GM12878 (cell line): ENCODE data around the gene DYNC2H1. TPM values are rescaled to one million over a fixed set of nuclear protein-coding genes. Genes with fewer than 3 reads are reported as not detected.

Experiments used
- ASH2L ChIP-seq: fragments of 300-600, 200-600 bp; sonication (generic); IDR thresholded peaks from 2 replicates; pipeline ENCODE4 v1.6.1; 2017; ENCODE audit warnings: low read depth, mild to moderate bottlenecking, borderline replicate concordance
- BHLHE40 ChIP-seq, 2 experiments: fragments of 450-650 bp in 1 of 2; IDR thresholded peaks; 2 replicates each; pipeline ENCODE4 v1.6.1; 2011 to 2017; ENCODE audit warnings: low read depth in 2 of 2, borderline replicate concordance in 1 of 2, improper control_type of control experiment in 1 of 2, low read length in 1 of 2, mild to moderate bottlenecking in 1 of 2
- CBFB ChIP-seq: IDR thresholded peaks from 2 replicates; pipeline ENCODE4 v1.6.1; 2016; ENCODE audit warnings: antibody characterized with exemption, low read depth
- CEBPB ChIP-seq, 2 experiments: fragments of 150-350 bp in 1 of 2; IDR thresholded peaks; 2 replicates each; pipeline ENCODE4 v1.6.1; 2012 to 2014; ENCODE audit warnings: low read depth in 2 of 2, low read length in 2 of 2, borderline replicate concordance in 1 of 2, inconsistent platforms in 1 of 2
- CHD1 ChIP-seq: IDR thresholded peaks from 2 replicates; pipeline ENCODE4 v1.6.1; 2012; ENCODE audit warnings: low read depth, low read length, improper control_type of control experiment
- CHD4 ChIP-seq: fragments of 200-600 bp; sonication (generic); IDR thresholded peaks from 2 replicates; pipeline ENCODE4 v1.6.1; 2016; ENCODE audit warnings: mild to moderate bottlenecking
- ELK1 ChIP-seq: IDR thresholded peaks from 2 replicates; pipeline ENCODE4 v1.6.1; 2012; ENCODE audit warnings: low read depth, low read length, improper control_type of control experiment
- ETV6 ChIP-seq, 2 experiments: fragments of 450-650 bp in 1 of 2; IDR thresholded peaks in 1 of 2; conservative IDR thresholded peaks in 1 of 2; 2 replicates each; pipeline ENCODE4 v1.6.1; 2014; ENCODE audit warnings: antibody characterized with exemption in 1 of 2, borderline replicate concordance in 1 of 2, low read depth in 1 of 2, mild to moderate bottlenecking in 1 of 2, moderate library complexity in 1 of 2
- GABPA ChIP-seq: IDR thresholded peaks from 2 replicates; pipeline ENCODE4 v1.6.1; 2014; ENCODE audit warnings: antibody characterized with exemption, low read depth, mild to moderate bottlenecking, inconsistent platforms
- GATAD2B ChIP-seq: fragments of 450-650 bp; conservative IDR thresholded peaks from 2 replicates; pipeline ENCODE4 v1.6.1; 2017; ENCODE audit warnings: low read depth, mild to moderate bottlenecking, moderate library complexity
- HDAC2 ChIP-seq: fragments of 200-600 bp; sonication (generic); IDR thresholded peaks from 2 replicates; pipeline ENCODE4 v1.6.1; 2017
- MEF2A ChIP-seq: IDR thresholded peaks from 2 replicates; pipeline ENCODE4 v1.6.1; 2011; ENCODE audit warnings: low read depth, mild to moderate bottlenecking, low read length, moderate library complexity; ENCODE audit not compliant: insufficient read depth
- NR2C1 ChIP-seq: fragments of 450-650 bp; IDR thresholded peaks from 2 replicates; pipeline ENCODE4 v1.6.1; 2017; ENCODE audit warnings: antibody characterized with exemption, mild to moderate bottlenecking, moderate library complexity
- POLR2A ChIP-seq: IDR thresholded peaks from 2 replicates; pipeline ENCODE4 v1.6.1; 2011; ENCODE audit warnings: low read depth, mild to moderate bottlenecking, low read length
- RAD51 ChIP-seq: fragments of 450-650 bp; IDR thresholded peaks from 2 replicates; pipeline ENCODE4 v1.6.1; 2016; ENCODE audit warnings: moderate library complexity, mild to moderate bottlenecking, inconsistent platforms
- RB1 ChIP-seq: fragments of 450-650 bp; formaldehyde crosslinking; IDR thresholded peaks from 2 replicates; pipeline ENCODE4 v1.6.1; 2017; ENCODE audit warnings: mild to moderate bottlenecking, borderline replicate concordance
- RFX5 ChIP-seq: IDR thresholded peaks from 2 replicates; pipeline ENCODE4 v1.6.1; 2011; ENCODE audit warnings: low read depth, low read length, improper control_type of control experiment
- SMC3 ChIP-seq: IDR thresholded peaks from 2 replicates; pipeline ENCODE4 v1.6.1; 2011; ENCODE audit warnings: low read length, improper control_type of control experiment, borderline replicate concordance
- SPI1 ChIP-seq: IDR thresholded peaks from 2 replicates; pipeline ENCODE4 v1.6.1; 2011; ENCODE audit warnings: low read depth, mild to moderate bottlenecking, low read length, moderate library complexity, borderline replicate concordance; ENCODE audit not compliant: insufficient read depth
- SREBF2 ChIP-seq: IDR thresholded peaks from 2 replicates; pipeline ENCODE4 v1.6.1; 2012; ENCODE audit warnings: mild to moderate bottlenecking, low read length
- SRF ChIP-seq, 2 experiments: IDR thresholded peaks; 2 replicates each; pipeline ENCODE4 v1.6.1; 2011; ENCODE audit warnings: low read depth in 2 of 2, low read length in 2 of 2, mild to moderate bottlenecking in 1 of 2, moderate library complexity in 1 of 2
- TBL1XR1 ChIP-seq: IDR thresholded peaks from 2 replicates; pipeline ENCODE4 v1.6.1; 2012; ENCODE audit warnings: low read depth, low read length, improper control_type of control experiment
- WRNIP1 ChIP-seq: IDR thresholded peaks from 2 replicates; pipeline ENCODE4 v1.6.1; 2011; ENCODE audit warnings: low read depth, low read length, improper control_type of control experiment, borderline replicate concordance
- YY1 ChIP-seq: IDR thresholded peaks from 2 replicates; pipeline ENCODE4 v1.6.1; 2011; ENCODE audit warnings: low read depth, mild to moderate bottlenecking, low read length
- ZZZ3 ChIP-seq: IDR thresholded peaks from 2 replicates; pipeline ENCODE4 v1.6.1; 2011; ENCODE audit warnings: low read depth; ENCODE audit not compliant: control insufficient read depth, insufficient read length
- polyA plus RNA-seq, 11 experiments: library from polyadenylated mRNA; depleted of rRNA in 4 of 11; unstranded in 6 of 11; stranded (reverse) in 5 of 11; fragments of >200 nt; fragmentation: Nextera tagmentation in 4 of 11; fragmentation: Illumina TruSeq in 1 of 11; extraction: Ambion mirVana in 4 of 11; extraction: Trizol in 1 of 11; gene quantifications; 1 replicate in 1 of 11; 2 replicates in 10 of 11; pipeline versions ENCODE4 v1.2.1 to v1.2.3, GENCODE V29; 2011 to 2016; ENCODE audit warnings: inconsistent platforms in 2 of 11, missing spikeins in 2 of 11, low read depth in 1 of 11
- total RNA-seq, 4 experiments: library from RNA; depleted of rRNA in 3 of 4; stranded (reverse); fragments of >200 nt in 3 of 4; fragmentation: Illumina TruSeq in 1 of 4; extraction: Trizol in 1 of 4; gene quantifications; 2 replicates each; pipeline versions ENCODE4 v1.2.1 to v1.2.3, GENCODE V29; 2013 to 2021
- TF ChIP-seq, protein P1 (sequence below): IDR thresholded peaks from 2 replicates; pipeline ENCODE4 v1.6.1; 2011; ENCODE audit warnings: borderline replicate concordance, low read depth, mild to moderate bottlenecking, moderate library complexity, low read length; ENCODE audit not compliant: insufficient read depth, poor library complexity, severe bottlenecking
- TF ChIP-seq, protein P2 (sequence below): fragments of 450-650 bp; IDR thresholded peaks from 2 replicates; pipeline ENCODE4 v1.6.1; 2018; ENCODE audit warnings: borderline replicate concordance, mild to moderate bottlenecking; ENCODE audit not compliant: partially characterized antibody

Gene DYNC2H1
- total and polyA plus RNA-seq, 10 of the 15 experiments (the other 5 are each of a cell fraction or from before 2014, with no cell fraction given) = 0.12 to 3.9 (median 0.23) TPM; not detected in 2

GRCh38 chr11:103091801-103092524 lies 17.3 kb upstream of the DYNC2H1 start, which contains the start of gene DCUN1D5 (continued):
- TF ChIP-seq, protein P1, sequence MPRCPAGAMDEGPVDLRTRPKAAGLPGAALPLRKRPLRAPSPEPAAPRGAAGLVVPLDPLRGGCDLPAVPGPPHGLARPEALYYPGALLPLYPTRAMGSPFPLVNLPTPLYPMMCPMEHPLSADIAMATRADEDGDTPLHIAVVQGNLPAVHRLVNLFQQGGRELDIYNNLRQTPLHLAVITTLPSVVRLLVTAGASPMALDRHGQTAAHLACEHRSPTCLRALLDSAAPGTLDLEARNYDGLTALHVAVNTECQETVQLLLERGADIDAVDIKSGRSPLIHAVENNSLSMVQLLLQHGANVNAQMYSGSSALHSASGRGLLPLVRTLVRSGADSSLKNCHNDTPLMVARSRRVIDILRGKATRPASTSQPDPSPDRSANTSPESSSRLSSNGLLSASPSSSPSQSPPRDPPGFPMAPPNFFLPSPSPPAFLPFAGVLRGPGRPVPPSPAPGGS = no peak
- peak; percentile 97 for TF ChIP-seq GABPA
- no peak for TF ChIP-seq SPI1
- no peak for TF ChIP-seq ZZZ3
- no peak for TF ChIP-seq RB1
- 0 out of 2 replicates have a peak, but pooled peaks have one; percentile 28 for TF ChIP-seq CBFB
- no peak for TF ChIP-seq SMC3
- 0 out of 2 replicates have a peak, but pooled peaks have one; percentile 41 for TF ChIP-seq WRNIP1
- peak; percentile 31; the same call in 1 of the 2 replicates for TF ChIP-seq ASH2L
- TF ChIP-seq RAD51 = no peak
- TF ChIP-seq SREBF2 = peak; percentile 64
- peak; percentile 92 for TF ChIP-seq POLR2A
- no peak for TF ChIP-seq MEF2A
- no peak for TF ChIP-seq CHD4
- peak; percentile 77 to 83 for TF ChIP-seq SRF (IDR thresholded peaks at IDR 0.05; ENCODE audit: low read depth in 2 of 2, low read length in 2 of 2)
- TF ChIP-seq CEBPB (IDR thresholded peaks at IDR 0.05; ENCODE audit: borderline replicate concordance in 1 of 2, low read depth in 2 of 2, low read length in 2 of 2) = peak in 1 of 2 experiments; percentile 70; a peak in 1 of 4 replicates
- TF ChIP-seq ETV6 (conservative IDR thresholded peaks at IDR 0.05 in 1 of 2, IDR thresholded peaks at IDR 0.05 in 1 of 2; ENCODE audit: borderline replicate concordance in 1 of 2, low read depth in 1 of 2) = no peak
- peak in 1 of 2 experiments; percentile 39; a peak in 1 of 4 replicates for TF ChIP-seq BHLHE40 (IDR thresholded peaks at IDR 0.05; ENCODE audit: borderline replicate concordance in 1 of 2, low read depth in 2 of 2, low read length in 1 of 2)
- no peak for TF ChIP-seq RFX5
- no peak for TF ChIP-seq HDAC2
- TF ChIP-seq, protein P2, sequence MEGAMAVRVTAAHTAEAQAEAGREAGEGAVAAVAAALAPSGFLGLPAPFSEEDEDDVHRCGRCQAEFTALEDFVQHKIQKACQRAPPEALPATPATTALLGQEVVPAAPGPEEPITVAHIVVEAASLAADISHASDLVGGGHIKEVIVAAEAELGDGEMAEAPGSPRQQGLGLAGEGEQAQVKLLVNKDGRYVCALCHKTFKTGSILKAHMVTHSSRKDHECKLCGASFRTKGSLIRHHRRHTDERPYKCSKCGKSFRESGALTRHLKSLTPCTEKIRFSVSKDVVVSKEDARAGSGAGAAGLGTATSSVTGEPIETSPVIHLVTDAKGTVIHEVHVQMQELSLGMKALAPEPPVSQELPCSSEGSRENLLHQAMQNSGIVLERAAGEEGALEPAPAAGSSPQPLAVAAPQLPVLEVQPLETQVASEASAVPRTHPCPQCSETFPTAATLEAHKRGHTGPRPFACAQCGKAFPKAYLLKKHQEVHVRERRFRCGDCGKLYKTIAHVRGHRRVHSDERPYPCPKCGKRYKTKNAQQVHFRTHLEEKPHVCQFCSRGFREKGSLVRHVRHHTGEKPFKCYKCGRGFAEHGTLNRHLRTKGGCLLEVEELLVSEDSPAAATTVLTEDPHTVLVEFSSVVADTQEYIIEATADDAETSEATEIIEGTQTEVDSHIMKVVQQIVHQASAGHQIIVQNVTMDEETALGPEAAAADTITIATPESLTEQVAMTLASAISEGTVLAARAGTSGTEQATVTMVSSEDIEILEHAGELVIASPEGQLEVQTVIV = no peak
- peak; percentile 96 for TF ChIP-seq NR2C1
- no peak for TF ChIP-seq CHD1
- no peak for TF ChIP-seq TBL1XR1
- TF ChIP-seq ELK1 = peak; percentile 94
- peak; percentile 5; the same call in 1 of the 2 replicates for TF ChIP-seq YY1
- 0 out of 2 replicates have a peak, but pooled peaks have one; percentile 40 for TF ChIP-seq GATAD2B
